Activated CD8-positive, alpha-beta T cell treated with anti-CD3 and anti-CD28 coated beads for 36 hours (primary cell): ENCODE data around the gene NRXN3. TPM values are rescaled to one million over a fixed set of nuclear protein-coding genes. Genes with fewer than 3 reads are reported as not detected.

Experiments used
- ATAC-seq: fragments of 200-7000 bp; cut with Tn5 transposase; one replicate; pipeline ENCODE4 v1.10.0; 2021; ENCODE audit warnings: mild to moderate bottlenecking, moderate library complexity
- CTCF ChIA-PET: fragments of 350-600 bp; sonication (Branson Sonifier 250); formaldehyde crosslinking; loops from one replicate; lab custom pipeline; 2021; ENCODE audit warnings: antibody characterized with exemption; lab: Charles Lee
- POLR2A ChIA-PET: fragments of 350-600 bp; sonication (Branson Sonifier 250); formaldehyde crosslinking; loops from one replicate; lab custom pipeline; 2021; ENCODE audit warnings: antibody characterized with exemption; lab: Charles Lee
- DNase-seq: peaks from one replicate; pipeline ENCODE4 v3.0.0-alpha.2; 2020
- H3K27ac Mint-ChIP-seq: one replicate; pipeline ENCODE4 v1.8.0; 2021; ENCODE audit warnings: mild to moderate bottlenecking, mixed read lengths
- H3K27me3 Mint-ChIP-seq: one replicate; pipeline ENCODE4 v1.8.0; 2021; ENCODE audit warnings: mixed read lengths
- H3K36me3 Mint-ChIP-seq: one replicate; pipeline ENCODE4 v1.8.0; 2021; ENCODE audit warnings: low read depth, mixed read lengths
- H3K4me1 Mint-ChIP-seq: one replicate; pipeline ENCODE4 v1.8.0; 2021; ENCODE audit warnings: low read depth, mixed read lengths
- H3K4me3 Mint-ChIP-seq: one replicate; pipeline ENCODE4 v1.8.0; 2021; ENCODE audit warnings: mild to moderate bottlenecking, moderate library complexity, mixed read lengths
- H3K9me3 Mint-ChIP-seq: one replicate; pipeline ENCODE4 v1.8.0; 2021; ENCODE audit warnings: mixed read lengths
- CTCF ChIP-seq: fragments of 200-600 bp; IDR thresholded peaks from one replicate; pipeline ENCODE4 v1.8.0; 2022; ENCODE audit warnings: antibody characterized with exemption, mild to moderate bottlenecking
- intact Hi-C: fragments of 100-400 bp; cut with micrococcal nuclease; formaldehyde crosslinking; loops from one replicate; pipeline ENCODE4 v1.10.0; 2022
- total RNA-seq, 2 experiments: library from RNA; stranded (reverse); gene quantifications; one replicate each; pipeline ENCODE4 v1.2.3, GENCODE V29; 2021

NRXN3 gene
- total RNA-seq, 2 experiments from 2014 or later: not detected

DNA sequence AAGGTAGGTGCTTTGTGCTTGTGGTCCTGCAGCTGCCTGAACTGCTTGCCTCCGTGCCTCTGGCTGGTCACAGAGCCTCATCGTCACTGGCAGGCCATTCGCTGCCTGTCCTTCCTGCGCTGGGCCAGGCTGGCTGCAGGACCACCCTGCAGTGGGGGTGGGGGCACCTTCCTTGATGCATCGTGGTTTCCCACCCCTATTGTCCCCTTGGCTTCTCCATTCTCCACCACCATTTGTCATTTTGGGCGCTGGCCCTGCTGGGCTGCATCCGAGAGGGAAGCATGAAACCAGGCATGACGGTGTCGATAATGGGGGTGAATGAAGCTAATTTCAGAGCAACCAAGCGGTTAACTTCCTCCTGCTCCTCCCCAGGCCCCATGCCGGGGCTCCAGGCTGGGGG is 127.7 kb downstream of the NRXN3 start:
- H3K9me3 Mint-ChIP-seq: no peaks in the 10 kb centered on the region
- POLR2A ChIA-PET: no interaction called here

GRCh38 chr14:78298298-78298697 is 128.1 kb downstream of the NRXN3 start:
- intact Hi-C loops: no loop called here
- ATAC-seq (no peak), DNase-seq (no peak)
- H3K36me3 Mint-ChIP-seq: no peaks in the 10 kb centered on the region
- H3K4me3 Mint-ChIP-seq: no peak overlapping the region
- no peaks in the 10 kb centered on the region for H3K4me1 Mint-ChIP-seq
- TF ChIP-seq CTCF: no peak
- POLR2A ChIA-PET: no interaction called here
- H3K9me3 Mint-ChIP-seq: no peaks in the 10 kb centered on the region
- CTCF ChIA-PET: no interaction called here
- no peak overlapping the region for H3K27ac Mint-ChIP-seq
- peaks cover 15% of the 10 kb centered on the region for H3K27me3 Mint-ChIP-seq

More for the DNA sequence above, 127.7 kb downstream of the NRXN3 start:
- CTCF ChIA-PET: no interaction called here
- Mint-ChIP-seq H3K27me3 (peaks cover 17% of the 10 kb centered on the region), H3K4me1 (no peaks in the 10 kb centered on the region), H3K4me3 (no peak overlapping the region), H3K36me3 (no peaks in the 10 kb centered on the region), H3K27ac (no peak overlapping the region)
- no peak for TF ChIP-seq CTCF
- intact Hi-C loops: no loop called here
- DNase-seq (no peak), ATAC-seq (no peak)

DNA sequence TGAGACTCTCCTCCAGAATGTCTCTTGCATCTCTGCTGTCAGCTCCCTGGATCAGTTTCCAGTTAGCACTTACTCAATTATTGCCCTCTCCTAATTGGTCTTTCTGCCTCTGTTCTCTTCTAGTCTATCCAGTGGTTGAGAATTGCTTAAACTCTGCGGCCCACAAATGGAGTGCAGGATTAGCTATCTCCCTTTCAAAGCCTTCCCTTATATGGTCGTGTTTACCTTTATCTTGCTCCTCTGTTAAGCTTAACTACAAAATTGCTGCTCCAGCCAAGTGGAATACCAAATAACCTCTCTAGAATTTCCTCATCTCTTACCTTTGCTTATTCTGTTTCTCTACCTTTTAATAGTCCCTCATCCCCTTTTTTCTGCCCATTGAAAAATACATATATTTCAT is 132.7 kb downstream of the NRXN3 start:
- DNase-seq: no peak
- no peak for ATAC-seq
- H3K9me3 Mint-ChIP-seq: no peaks in the 10 kb centered on the region
- intact Hi-C loops: no loop called here
- H3K27me3 Mint-ChIP-seq: peaks cover 11% of the 10 kb centered on the region
- H3K27ac Mint-ChIP-seq: no peak overlapping the region
- POLR2A ChIA-PET: no interaction called here
- CTCF ChIA-PET: no interaction called here
- TF ChIP-seq CTCF: no peak
- H3K4me1 Mint-ChIP-seq: no peaks in the 10 kb centered on the region
- no peaks in the 10 kb centered on the region for H3K36me3 Mint-ChIP-seq
- no peak overlapping the region for H3K4me3 Mint-ChIP-seq

- H3K27me3 Mint-ChIP-seq: peaks cover 6% of the 10 kb centered on the region
- H3K4me1 Mint-ChIP-seq: no peaks in the 10 kb centered on the region
- no peak overlapping the region for H3K4me3 Mint-ChIP-seq
- CTCF ChIA-PET: no interaction called here
- no peak for TF ChIP-seq CTCF
- no peak for DNase-seq
- POLR2A ChIA-PET: no interaction called here
- no peaks in the 10 kb centered on the region for H3K9me3 Mint-ChIP-seq
- intact Hi-C loops: no loop called here
- no peaks in the 10 kb centered on the region for H3K36me3 Mint-ChIP-seq
- no peak for ATAC-seq
- no peak overlapping the region for H3K27ac Mint-ChIP-seq
These were observed 137.5 kb downstream of the NRXN3 start for GRCh38 chr14:78307671-78308070.

DNA sequence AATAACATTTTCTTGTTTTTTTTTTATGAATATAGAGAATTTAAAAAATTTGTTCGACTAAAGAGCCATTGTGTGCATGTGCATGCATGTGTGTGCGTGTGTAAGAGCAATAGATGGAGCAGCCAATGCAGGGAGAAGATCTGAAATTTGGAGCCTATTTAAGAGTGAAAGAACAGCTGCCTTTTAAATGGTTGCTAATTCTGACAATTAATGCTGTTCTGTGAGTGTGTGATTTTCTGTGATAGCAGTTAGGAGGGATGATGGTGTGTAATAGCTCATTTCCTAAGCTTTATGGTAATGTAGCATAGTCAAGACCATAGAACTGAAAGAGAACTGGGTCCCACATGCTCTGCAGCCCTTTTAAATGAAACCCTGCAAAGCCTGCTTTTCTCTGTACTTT is 137.9 kb downstream of the NRXN3 start:
- peaks cover 5% of the 10 kb centered on the region for H3K27me3 Mint-ChIP-seq
- no peak overlapping the region for H3K27ac Mint-ChIP-seq
- DNase-seq (no peak), ATAC-seq (no peak)
- no peaks in the 10 kb centered on the region for H3K36me3 Mint-ChIP-seq
- H3K4me1 Mint-ChIP-seq: no peaks in the 10 kb centered on the region
- no peaks in the 10 kb centered on the region for H3K9me3 Mint-ChIP-seq
- no peak overlapping the region for H3K4me3 Mint-ChIP-seq
- ChIA-PET CTCF (no interaction called here), POLR2A (no interaction called here)
- TF ChIP-seq CTCF: no peak
- intact Hi-C loops: no loop called here
